Measurements from ENCODE around the gene EXOC3. TPM values are rescaled to one million over a fixed set of nuclear protein-coding genes. Genes with fewer than 3 reads are reported as not detected.

EXOC3 gene
- 28.7 and 34.2 TPM in 2 replicates for total RNA-seq

DNA sequence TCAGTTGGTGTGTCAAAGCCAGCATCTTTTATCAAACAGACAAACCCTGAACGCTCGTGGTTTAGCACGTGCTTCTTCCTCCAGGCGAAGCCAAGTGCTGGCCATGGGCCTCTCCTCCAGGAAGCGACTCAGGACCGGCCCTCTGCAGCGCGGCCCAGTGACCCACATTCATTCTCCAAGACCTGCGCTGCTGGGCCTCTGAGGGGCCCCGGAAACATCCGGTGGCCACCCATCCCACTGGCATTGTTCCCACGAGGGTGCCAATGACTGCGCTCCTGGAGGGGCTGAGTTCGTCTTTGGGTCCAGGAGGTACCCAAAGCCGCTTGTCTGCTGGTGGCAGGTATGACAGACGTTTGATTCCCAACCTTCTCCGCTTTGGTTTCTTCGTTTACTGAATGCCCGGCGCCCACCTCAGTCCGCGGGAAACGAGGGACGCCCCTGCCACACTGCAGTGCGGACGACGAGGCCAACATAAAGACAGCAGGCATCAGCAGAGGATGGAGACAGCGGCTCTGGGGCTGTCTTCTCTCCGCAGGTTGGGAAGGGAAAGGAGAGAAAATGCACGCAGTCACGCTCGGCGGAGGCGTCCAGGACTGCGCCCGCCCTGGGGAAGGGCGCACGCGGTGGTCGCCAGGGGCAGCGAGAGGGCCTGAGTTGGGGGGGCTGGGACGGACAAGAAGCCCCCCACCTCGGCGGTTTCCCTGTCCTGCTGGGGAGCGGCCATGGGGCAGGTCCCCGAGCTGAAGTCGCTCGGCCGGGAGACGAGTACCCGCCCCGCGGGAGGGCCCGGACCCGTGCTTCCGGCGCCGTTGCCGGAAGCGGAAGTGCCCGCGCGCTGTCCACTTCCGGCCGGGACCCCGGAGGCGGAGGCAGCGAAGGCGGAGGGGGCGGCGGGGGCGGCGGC lies at the start of gene EXOC3:
TSS of gene EXOC3 (plus strand) at position 842 of the 904 bp plus-strand sequence. CDS start 3,030 bp downstream, outside the sequence.

Other genes with a start within 250 kb of the EXOC3 start
- gene CCDC127, start 225.0 kb upstream of the EXOC3 start, total RNA-seq = 3.3 and 5.5 TPM in 2 replicates
- gene SDHA, start 224.9 kb upstream of the EXOC3 start, total RNA-seq = 84.8 and 91.2 TPM in 2 replicates
- 94.2 and 100 TPM in 2 replicates for gene PDCD6, start 171.5 kb upstream of the EXOC3 start, total RNA-seq
- 0.33 and 3.5 TPM in 2 replicates for gene AHRR, start 121.5 kb upstream of the EXOC3 start, total RNA-seq
- gene SLC9A3, start 81.3 kb downstream of the EXOC3 start, total RNA-seq = 1.6 and 2.4 TPM in 2 replicates
- 5.7 and 6.7 TPM in 2 replicates for gene CEP72, start 169.2 kb downstream of the EXOC3 start, total RNA-seq

Measured in placental epithelial cell (primary cell).